ENCODE results near the gene CES4A. TPM values are rescaled to one million over a fixed set of nuclear protein-coding genes. Genes with fewer than 3 reads are reported as not detected.
A peak's percentile ranks its signal among the peaks of the same experiment; 100 is the strongest.

Gene CES4A
- total RNA-seq, 1 experiment from 2014 or later: 2.5 TPM

DNA sequence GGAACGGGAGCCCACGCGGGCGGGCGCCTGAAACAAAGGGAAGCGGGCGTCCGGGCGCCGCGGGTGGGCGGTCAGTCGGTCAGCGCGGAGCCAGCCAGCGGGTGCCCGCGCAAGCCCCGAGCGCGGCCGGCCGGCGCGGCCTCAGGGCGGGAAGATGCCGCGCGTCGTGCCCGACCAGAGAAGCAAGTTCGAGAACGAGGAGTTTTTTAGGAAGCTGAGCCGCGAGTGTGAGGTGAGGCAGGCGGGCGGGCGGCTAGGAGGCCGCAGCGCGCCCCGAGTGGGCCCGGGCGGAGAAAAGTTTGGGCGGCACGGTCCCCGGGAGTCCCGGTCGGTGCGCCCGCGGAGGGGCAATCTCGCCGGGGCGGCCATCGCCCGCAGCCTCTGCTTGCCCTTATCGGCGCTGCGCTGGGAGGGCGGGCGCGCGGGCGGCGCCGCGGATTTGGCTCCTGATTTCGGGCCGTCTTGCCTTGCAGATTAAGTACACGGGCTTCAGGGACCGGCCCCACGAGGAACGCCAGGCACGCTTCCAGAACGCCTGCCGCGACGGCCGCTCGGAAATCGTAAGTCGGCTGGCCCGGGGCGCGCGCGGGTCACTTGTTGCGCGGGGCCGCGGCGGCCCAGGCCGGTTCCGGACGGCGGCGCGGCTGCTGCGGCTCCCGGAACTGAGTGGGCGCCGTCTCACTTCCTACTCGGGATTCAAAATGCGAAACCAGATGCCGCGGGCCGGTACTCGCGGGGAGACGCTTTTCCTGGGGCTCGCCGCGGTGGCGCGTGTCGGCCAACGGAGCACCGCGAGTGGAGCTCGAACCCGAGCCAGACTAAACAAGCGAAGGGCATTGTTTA is 41.1 kb downstream of the CES4A start:
- H3F3A ChIP-seq (ENCODE audit: insufficient read depth, low read depth): peaks cover 2% of the 10 kb centered on the region; the same call in 1 of the 2 replicates
- H3K4me3 ChIP-seq: peak overlapping the region; percentile 67
- H3K9me3 ChIP-seq (ENCODE audit: insufficient read depth, low read depth): no peaks in the 10 kb centered on the region
- DNase-seq: no peak
- no peak for TF ChIP-seq EZH2 (IDR thresholded peaks at IDR 0.05; ENCODE audit: low read depth)
- TF ChIP-seq, protein P1, sequence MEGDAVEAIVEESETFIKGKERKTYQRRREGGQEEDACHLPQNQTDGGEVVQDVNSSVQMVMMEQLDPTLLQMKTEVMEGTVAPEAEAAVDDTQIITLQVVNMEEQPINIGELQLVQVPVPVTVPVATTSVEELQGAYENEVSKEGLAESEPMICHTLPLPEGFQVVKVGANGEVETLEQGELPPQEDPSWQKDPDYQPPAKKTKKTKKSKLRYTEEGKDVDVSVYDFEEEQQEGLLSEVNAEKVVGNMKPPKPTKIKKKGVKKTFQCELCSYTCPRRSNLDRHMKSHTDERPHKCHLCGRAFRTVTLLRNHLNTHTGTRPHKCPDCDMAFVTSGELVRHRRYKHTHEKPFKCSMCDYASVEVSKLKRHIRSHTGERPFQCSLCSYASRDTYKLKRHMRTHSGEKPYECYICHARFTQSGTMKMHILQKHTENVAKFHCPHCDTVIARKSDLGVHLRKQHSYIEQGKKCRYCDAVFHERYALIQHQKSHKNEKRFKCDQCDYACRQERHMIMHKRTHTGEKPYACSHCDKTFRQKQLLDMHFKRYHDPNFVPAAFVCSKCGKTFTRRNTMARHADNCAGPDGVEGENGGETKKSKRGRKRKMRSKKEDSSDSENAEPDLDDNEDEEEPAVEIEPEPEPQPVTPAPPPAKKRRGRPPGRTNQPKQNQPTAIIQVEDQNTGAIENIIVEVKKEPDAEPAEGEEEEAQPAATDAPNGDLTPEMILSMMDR (conservative IDR thresholded peaks at IDR 0.05): no peak
- 0 out of 2 replicates have a peak, but pooled peaks cover 9% of the 10 kb centered on the region for H3K36me3 ChIP-seq (ENCODE audit: low read depth)
- no peaks in the 10 kb centered on the region for H3K27me3 ChIP-seq (ENCODE audit: insufficient read depth, low read depth)
- no TSS peak for BruUV-seq (replicated peaks)
- peak overlapping the region; percentile 37; the same call in 1 of the 2 replicates for H3K27ac ChIP-seq
- intact Hi-C loops (cut with micrococcal nuclease; ENCODE audit: unreplicated experiment): no loop called here
- ChIA-PET POLR2A (ENCODE audit: unreplicated experiment) (interaction anchor here (0.6 kb wide), 1 partner anchor 184 kb away, joined by 3 read pairs; no protein-coding TSS in a partner anchor), CTCF (no interaction called here)
- H2AFZ ChIP-seq: peak overlapping the region; percentile 96
- peak overlapping the region; percentile 98 for H3K4me2 ChIP-seq
- H3K9me2 ChIP-seq (ENCODE audit: insufficient read depth): no peaks in the 10 kb centered on the region
- H3K79me2 ChIP-seq (ENCODE audit: low read depth): peaks cover 53% of the 10 kb centered on the region
- H4K20me1 ChIP-seq (ENCODE audit: insufficient read depth): 0 out of 2 replicates have a peak, but pooled peaks cover 8% of the 10 kb centered on the region
- peaks cover 18% of the 10 kb centered on the region for H3K4me1 ChIP-seq (replicated peaks; ENCODE audit: insufficient read depth)

DNA sequence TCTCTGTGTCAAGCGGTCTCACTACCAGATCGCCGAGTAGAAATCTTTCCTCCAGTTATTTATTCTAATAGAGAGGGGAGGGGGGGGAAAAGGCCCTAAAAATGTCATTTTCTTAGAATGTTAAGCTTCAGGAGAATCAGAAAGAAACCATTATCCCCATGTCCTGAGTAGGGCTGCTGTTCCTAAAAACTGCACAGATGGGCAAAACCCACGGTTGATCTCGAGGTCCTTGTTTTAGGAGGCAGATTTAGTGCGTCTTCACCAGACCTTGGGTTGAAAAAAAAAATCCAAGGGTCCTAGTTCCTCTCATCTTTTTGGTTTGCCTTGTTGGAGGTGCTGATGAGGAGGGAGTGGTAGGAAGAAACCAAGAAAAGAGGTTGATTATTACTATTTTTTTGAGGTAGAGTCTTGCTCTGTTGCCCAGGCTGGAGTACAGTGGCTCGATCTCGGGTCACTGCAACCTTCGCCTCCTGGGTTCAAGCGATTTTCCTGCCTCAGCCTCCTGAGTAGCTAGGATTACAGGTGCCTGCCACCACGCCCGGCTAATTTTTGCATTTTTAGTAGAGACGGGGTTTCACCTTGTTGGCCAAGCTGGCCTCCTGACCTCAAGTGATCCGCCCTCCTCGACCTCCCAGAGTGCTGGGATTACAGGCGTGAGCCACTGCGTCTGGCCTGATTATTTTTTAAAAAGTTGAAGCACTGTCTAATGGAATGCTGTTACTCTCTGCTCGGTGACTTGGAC is 42.0 kb downstream of the CES4A start:
- no peak for TF ChIP-seq EZH2 (IDR thresholded peaks at IDR 0.05; ENCODE audit: low read depth)
- CTCF ChIA-PET: interaction anchor here (1.1 to 1.3 kb wide), 2 partner anchors 13 to 51 kb away, joined by 5 to 6 read pairs; no protein-coding TSS in a partner anchor
- Histone ChIP-seq H3K4me2 (peak overlapping the region; percentile 98), H3K36me3 (ENCODE audit: low read depth) (0 out of 2 replicates have a peak, but pooled peaks cover 9% of the 10 kb centered on the region), H3K79me2 (ENCODE audit: low read depth) (peaks cover 62% of the 10 kb centered on the region), H3K27ac (no peak overlapping the region), H3K4me1 (replicated peaks; ENCODE audit: insufficient read depth) (peaks cover 18% of the 10 kb centered on the region), H2AFZ (peak overlapping the region; percentile 96), H3K9me3 (ENCODE audit: insufficient read depth, low read depth) (no peaks in the 10 kb centered on the region), H4K20me1 (ENCODE audit: insufficient read depth) (peaks cover 11% of the 10 kb centered on the region; the same call in 1 of the 2 replicates), H3F3A (ENCODE audit: insufficient read depth, low read depth) (no peaks in the 10 kb centered on the region; the same call in 1 of the 2 replicates), H3K27me3 (ENCODE audit: insufficient read depth, low read depth) (no peaks in the 10 kb centered on the region), H3K4me3 (peak overlapping the region; percentile 67), H3K9me2 (ENCODE audit: insufficient read depth) (no peaks in the 10 kb centered on the region)
- DNase-seq: no peak
- POLR2A ChIA-PET (ENCODE audit: unreplicated experiment): interaction anchor here (0.5 kb wide), 1 partner anchor 143 kb away, joined by 11 read pairs; no protein-coding TSS in a partner anchor
- intact Hi-C loops (cut with micrococcal nuclease; ENCODE audit: unreplicated experiment): no loop called here
- BruUV-seq (replicated peaks): TSS peak; percentile 31

DNA sequence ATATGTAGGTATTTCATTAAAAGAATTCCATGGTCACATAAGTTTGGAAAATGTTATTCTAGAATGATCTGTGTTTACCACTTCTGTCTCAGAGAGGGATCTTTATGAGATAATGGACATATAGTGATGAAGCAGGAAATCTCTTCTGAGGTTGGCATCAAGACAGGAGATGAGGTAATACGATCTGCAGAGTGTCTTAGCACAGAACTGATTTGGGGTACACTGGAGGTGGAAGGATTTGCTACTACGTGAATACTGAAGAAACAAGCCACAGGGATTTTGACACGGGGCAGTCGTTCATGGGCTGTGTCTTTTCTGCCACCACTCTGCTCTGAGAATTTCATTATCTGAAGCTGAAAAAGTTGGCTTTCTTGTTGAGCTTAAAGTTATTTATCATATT is 46.1 kb downstream of the CES4A start:
- CTCF ChIA-PET: no interaction called here
- H3K27me3 ChIP-seq (ENCODE audit: insufficient read depth, low read depth): no peaks in the 10 kb centered on the region
- BruUV-seq (replicated peaks): no TSS peak
- TF ChIP-seq, protein P1 (conservative IDR thresholded peaks at IDR 0.05): no peak
- TF ChIP-seq EZH2 (IDR thresholded peaks at IDR 0.05; ENCODE audit: low read depth): no peak
- no peaks in the 10 kb centered on the region for H3K9me2 ChIP-seq (ENCODE audit: insufficient read depth)
- H3K79me2 ChIP-seq (ENCODE audit: low read depth): peaks cover 96% of the 10 kb centered on the region
- H3K27ac ChIP-seq: no peak overlapping the region
- H3F3A ChIP-seq (ENCODE audit: insufficient read depth, low read depth): no peaks in the 10 kb centered on the region; the same call in 1 of the 2 replicates
- peaks cover 13% of the 10 kb centered on the region for H3K4me1 ChIP-seq (replicated peaks; ENCODE audit: insufficient read depth)
- no peak overlapping the region for H2AFZ ChIP-seq
- peaks cover 18% of the 10 kb centered on the region; the same call in 1 of the 2 replicates for H4K20me1 ChIP-seq (ENCODE audit: insufficient read depth)
- H3K4me2 ChIP-seq: no peak overlapping the region
- POLR2A ChIA-PET (ENCODE audit: unreplicated experiment): no interaction called here
- intact Hi-C loops (cut with micrococcal nuclease; ENCODE audit: unreplicated experiment): no loop called here
- no peak for DNase-seq
- H3K4me3 ChIP-seq: no peak overlapping the region
- H3K9me3 ChIP-seq (ENCODE audit: insufficient read depth, low read depth): no peaks in the 10 kb centered on the region
- H3K36me3 ChIP-seq (ENCODE audit: low read depth): peaks cover 15% of the 10 kb centered on the region; the same call in 1 of the 2 replicates
